ENCODE measurements around the gene SERGEF.

DNA sequence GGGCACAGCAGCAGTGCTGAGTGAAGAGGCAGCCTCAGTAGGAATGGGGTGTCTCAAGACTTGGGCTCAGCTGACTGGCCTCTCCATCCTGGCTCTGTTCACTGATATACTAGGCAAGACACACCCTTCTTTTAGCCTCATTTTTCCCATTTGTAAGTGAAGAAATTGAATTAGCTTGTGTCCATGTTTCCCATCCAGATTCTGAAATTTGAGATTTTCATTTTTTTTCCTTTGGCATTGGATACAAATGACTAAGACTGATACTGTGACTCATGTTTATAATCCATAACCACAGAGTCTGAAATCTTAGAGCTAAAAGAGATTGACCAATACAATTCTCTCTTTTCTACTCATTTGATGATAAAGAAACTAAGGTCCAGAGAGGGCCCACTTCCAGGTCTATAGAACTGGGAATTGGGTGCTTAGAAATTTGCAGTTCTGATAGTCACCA lies 167.4 kb downstream of the SERGEF start:
- TF ChIP-seq, protein P1, sequence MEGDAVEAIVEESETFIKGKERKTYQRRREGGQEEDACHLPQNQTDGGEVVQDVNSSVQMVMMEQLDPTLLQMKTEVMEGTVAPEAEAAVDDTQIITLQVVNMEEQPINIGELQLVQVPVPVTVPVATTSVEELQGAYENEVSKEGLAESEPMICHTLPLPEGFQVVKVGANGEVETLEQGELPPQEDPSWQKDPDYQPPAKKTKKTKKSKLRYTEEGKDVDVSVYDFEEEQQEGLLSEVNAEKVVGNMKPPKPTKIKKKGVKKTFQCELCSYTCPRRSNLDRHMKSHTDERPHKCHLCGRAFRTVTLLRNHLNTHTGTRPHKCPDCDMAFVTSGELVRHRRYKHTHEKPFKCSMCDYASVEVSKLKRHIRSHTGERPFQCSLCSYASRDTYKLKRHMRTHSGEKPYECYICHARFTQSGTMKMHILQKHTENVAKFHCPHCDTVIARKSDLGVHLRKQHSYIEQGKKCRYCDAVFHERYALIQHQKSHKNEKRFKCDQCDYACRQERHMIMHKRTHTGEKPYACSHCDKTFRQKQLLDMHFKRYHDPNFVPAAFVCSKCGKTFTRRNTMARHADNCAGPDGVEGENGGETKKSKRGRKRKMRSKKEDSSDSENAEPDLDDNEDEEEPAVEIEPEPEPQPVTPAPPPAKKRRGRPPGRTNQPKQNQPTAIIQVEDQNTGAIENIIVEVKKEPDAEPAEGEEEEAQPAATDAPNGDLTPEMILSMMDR (IDR thresholded peaks at IDR 0.05), result no peak
- no peak for TF ChIP-seq EP300 (IDR thresholded peaks at IDR 0.05)

All from tibial nerve (tissue), 4 donors.